SK-N-SH (cell line): Measurements from ENCODE around the gene MAN2B1. TPM values are rescaled to one million over a fixed set of nuclear protein-coding genes. Genes with fewer than 3 reads are reported as not detected.

Experiments used
- CTCF ChIA-PET: fragments of 300-600, 350-600 bp; formaldehyde crosslinking; extraction: SDS; loops from one replicate; lab custom pipeline; 2021; lab: Yijun Ruan, JAX
- POLR2A ChIA-PET: fragments of 350-600 bp; sonication (Branson Sonifier 250); formaldehyde crosslinking; extraction: SDS; loops from one replicate; lab custom pipeline; 2020; ENCODE audit warnings: antibody characterized with exemption, inconsistent platforms; lab: Yijun Ruan, JAX
- DNase-seq: peaks from one replicate; pipeline ENCODE4 v3.0.0; 2012
- H2AFZ ChIP-seq: fragments of 200-600 bp; sonication (generic); 2 replicates; pipeline ENCODE4 v1.8.1; 2016; ENCODE audit warnings: antibody characterized with exemption, mild to moderate bottlenecking, low read depth
- H3F3A ChIP-seq: fragments of 200-600 bp; sonication (generic); replicated peaks from 2 replicates; pipeline ENCODE3; 2016; ENCODE audit warnings: antibody characterized with exemption, mild to moderate bottlenecking; ENCODE audit not compliant: insufficient read depth
- H3K27ac ChIP-seq, 2 experiments: fragments of 200-500 bp in 1 of 2; fragments of 200-600 bp in 1 of 2; sonication (Bioruptor generic) in 1 of 2; sonication (generic), shearing (Covaris generic) in 1 of 2; 2 replicates each; pipeline versions ENCODE4 v1.5.1 to v1.6.1; 2014 to 2016; ENCODE audit warnings: low read depth in 2 of 2, inconsistent platforms in 1 of 2, low read length in 1 of 2, mild to moderate bottlenecking in 1 of 2, mixed read lengths in 1 of 2
- H3K27me3 ChIP-seq: fragments of 200-600 bp; sonication (generic), shearing (Covaris generic); 2 replicates; pipeline ENCODE4 v1.6.1; 2016; ENCODE audit warnings: mixed run types; ENCODE audit not compliant: insufficient read depth
- H3K36me3 ChIP-seq, 2 experiments: fragments of 200-500 bp in 1 of 2; fragments of 200-600 bp in 1 of 2; sonication (Bioruptor generic) in 1 of 2; sonication (generic) in 1 of 2; replicated peaks in 1 of 2; 2 replicates each; pipeline versions ENCODE3 to v1.5.1; 2014 to 2016; ENCODE audit warnings: low read length in 1 of 2, mild to moderate bottlenecking in 1 of 2; ENCODE audit not compliant: insufficient read depth in 2 of 2, control insufficient read depth in 1 of 2
- H3K4me1 ChIP-seq, 2 experiments: fragments of 200-500 bp in 1 of 2; fragments of 200-600 bp in 1 of 2; sonication (Bioruptor generic) in 1 of 2; sonication (generic), shearing (Covaris generic) in 1 of 2; 2 replicates each; pipeline versions ENCODE4 v1.5.1 to v1.6.1; 2014 to 2016; ENCODE audit warnings: low read depth in 1 of 2, low read length in 1 of 2, mixed run types in 1 of 2; ENCODE audit not compliant: insufficient read depth in 2 of 2, control insufficient read depth in 1 of 2
- H3K4me2 ChIP-seq: fragments of 200-600 bp; sonication (generic), shearing (Covaris generic); 2 replicates; pipeline ENCODE4 v1.6.1; 2017; ENCODE audit warnings: mixed run types
- H3K4me3 ChIP-seq, 2 experiments: fragments of 200-500 bp in 1 of 2; fragments of 200-600 bp in 1 of 2; sonication (Bioruptor generic) in 1 of 2; sonication (generic), shearing (Covaris generic) in 1 of 2; 2 replicates each; pipeline versions ENCODE4 v1.5.1 to v1.8.1; 2014 to 2016; ENCODE audit warnings: low read depth in 2 of 2, inconsistent platforms in 1 of 2, low read length in 1 of 2, mild to moderate bottlenecking in 1 of 2, mixed read lengths in 1 of 2, moderate library complexity in 1 of 2
- H3K79me2 ChIP-seq: fragments of 200-600 bp; sonication (generic); 2 replicates; pipeline ENCODE4 v1.8.1; 2017; ENCODE audit warnings: mild to moderate bottlenecking; ENCODE audit not compliant: insufficient read depth
- H3K9ac ChIP-seq: fragments of 200-600 bp; sonication (generic); 2 replicates; pipeline ENCODE4 v1.6.1; 2017; ENCODE audit warnings: mixed run types
- H3K9me2 ChIP-seq: fragments of 200-600 bp; sonication (generic); 2 replicates; pipeline ENCODE4 v1.6.1; 2017; ENCODE audit warnings: mixed run types
- H3K9me3 ChIP-seq: fragments of 200-600 bp; sonication (generic); 2 replicates; pipeline ENCODE4 v1.6.1; 2017; ENCODE audit warnings: mixed run types, mild to moderate bottlenecking, moderate library complexity
- H4K20me1 ChIP-seq: fragments of 200-600 bp; sonication (generic); 2 replicates; pipeline ENCODE4 v1.6.1; 2017; ENCODE audit warnings: mild to moderate bottlenecking, mixed run types; ENCODE audit not compliant: insufficient read depth
- CHD2 ChIP-seq: fragments of 150-350 bp; IDR thresholded peaks from 2 replicates; pipeline ENCODE4 v1.6.1; 2018; ENCODE audit warnings: low read length; ENCODE audit not compliant: partially characterized antibody
- EP300 ChIP-seq, 2 experiments: IDR thresholded peaks; 2 replicates each; pipeline versions ENCODE4 v1.4.0 to v1.6.1; 2012; ENCODE audit warnings: borderline replicate concordance in 1 of 2, low read depth in 1 of 2, low read length in 1 of 2
- GATA2 ChIP-seq: sonication (generic); formaldehyde crosslinking; IDR thresholded peaks from 2 replicates; pipeline ENCODE4 v1.5.0; 2020; ENCODE audit warnings: mild to moderate bottlenecking, missing genetic modification reagents
- JUND ChIP-seq: IDR thresholded peaks from 2 replicates; pipeline ENCODE4 v1.4.0; 2012
- MEF2A ChIP-seq: IDR thresholded peaks from 2 replicates; pipeline ENCODE4 v1.4.0; 2012; ENCODE audit warnings: low read depth, borderline replicate concordance
- NFIC ChIP-seq: IDR thresholded peaks from 2 replicates; pipeline ENCODE4 v1.4.0; 2012; ENCODE audit warnings: borderline replicate concordance
- RFX5 ChIP-seq: IDR thresholded peaks from 2 replicates; pipeline ENCODE4 v1.6.1; 2012; ENCODE audit warnings: mild to moderate bottlenecking, improper control_type of control experiment, low read length
- TAF1 ChIP-seq: IDR thresholded peaks from 2 replicates; pipeline ENCODE4 v1.6.1; 2012; ENCODE audit warnings: low read depth, mild to moderate bottlenecking, low read length, moderate library complexity, borderline replicate concordance
- USF1 ChIP-seq: IDR thresholded peaks from 2 replicates; pipeline ENCODE4 v1.4.0; 2012; ENCODE audit warnings: low read depth, borderline replicate concordance
- WGBS: methylation state at CpG from one replicate; pipeline ENCODE4 v1.1.6; 2017; ENCODE audit warnings: low lambda C conversion rate; 5-methylcytosine and 5-hydroxymethylcytosine counted together
- polyA plus RNA-seq, 3 experiments: library from polyadenylated mRNA; depleted of rRNA; stranded (reverse); fragments of >200 nt; gene quantifications; 2 replicates each; pipeline ENCODE4 v1.2.3, GENCODE V29; 2012

Gene MAN2B1
- polyA plus RNA-seq, 1 of the 3 experiments (the other 2 are of a cell fraction) = 47.0 TPM

DNA sequence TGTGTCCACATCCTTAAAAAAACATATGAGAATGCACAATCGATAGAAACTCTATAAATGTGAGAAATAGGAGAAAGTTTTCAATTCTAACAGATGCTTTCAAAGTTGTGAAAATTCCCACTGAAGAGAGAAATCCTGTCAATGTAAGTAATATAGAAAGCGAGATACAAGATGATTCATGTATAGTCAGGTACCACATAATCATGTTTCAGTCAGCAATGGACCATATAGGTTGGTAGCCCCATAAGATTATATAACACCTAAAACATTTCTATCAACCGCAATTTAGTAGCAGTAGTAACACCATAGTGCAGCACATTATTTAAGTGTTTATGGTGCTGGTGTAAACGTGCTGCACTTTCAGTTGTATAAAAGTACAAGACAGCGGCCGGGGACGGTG lies 37.3 kb downstream of the MAN2B1 start:
- Histone ChIP-seq H3F3A (peaks cover 17% of the 10 kb centered on the region), H3K4me1 (no peaks in the 10 kb centered on the region), H3K9me3 (peaks cover 15% of the 10 kb centered on the region; the same call in 1 of the 2 replicates), H4K20me1 (no peaks in the 10 kb centered on the region), H2AFZ (no peak overlapping the region), H3K4me2 (no peak overlapping the region), H3K27ac (no peak overlapping the region), H3K79me2 (peaks cover 6% of the 10 kb centered on the region; the same call in 1 of the 2 replicates), H3K27me3 (no peaks in the 10 kb centered on the region), H3K36me3 (peaks cover 32 to 85% of the 10 kb centered on the region in 2 experiments), H3K9ac (no peak overlapping the region), H3K4me3 (no peak overlapping the region), H3K9me2 (no peaks in the 10 kb centered on the region)
- TF ChIP-seq CHD2 (no peak), JUND (no peak), NFIC (no peak)
- CTCF ChIA-PET = no interaction called here
- DNase-seq = no peak
- 96% methylated on average over 7 of the region's 7 CpGs for WGBS
- POLR2A ChIA-PET = no interaction called here

- no peaks in the 10 kb centered on the region for H3K9me2 ChIP-seq
- H3K79me2 ChIP-seq = peaks cover 8% of the 10 kb centered on the region; the same call in 1 of the 2 replicates
- TF ChIP-seq CHD2 (no peak), USF1 (no peak)
- H3K4me3 ChIP-seq = no peak overlapping the region
- no peak overlapping the region for H2AFZ ChIP-seq
- no peaks in the 10 kb centered on the region for H3K4me1 ChIP-seq
- H3K27ac ChIP-seq = no peak overlapping the region
- H3K9me3 ChIP-seq = peaks cover 15% of the 10 kb centered on the region; the same call in 1 of the 2 replicates
- 95% methylated on average over 17 of the region's 17 CpGs for WGBS
- DNase-seq = no peak
- H3K36me3 ChIP-seq = peaks cover 33 to 92% of the 10 kb centered on the region in 2 experiments
- no peak overlapping the region for H3K4me2 ChIP-seq
- H3K9ac ChIP-seq = no peak overlapping the region
- H3F3A ChIP-seq = peaks cover 13% of the 10 kb centered on the region
- ChIA-PET POLR2A (no interaction called here), CTCF (interaction anchor here (2.5 kb wide), 1 partner anchor 11 kb away, joined by 8 read pairs; no protein-coding TSS in a partner anchor)
- H3K27me3 ChIP-seq = no peaks in the 10 kb centered on the region
- no peaks in the 10 kb centered on the region for H4K20me1 ChIP-seq
These were observed 38.2 kb downstream of the MAN2B1 start for GRCh38 chr19:12628040-12629022.

DNA sequence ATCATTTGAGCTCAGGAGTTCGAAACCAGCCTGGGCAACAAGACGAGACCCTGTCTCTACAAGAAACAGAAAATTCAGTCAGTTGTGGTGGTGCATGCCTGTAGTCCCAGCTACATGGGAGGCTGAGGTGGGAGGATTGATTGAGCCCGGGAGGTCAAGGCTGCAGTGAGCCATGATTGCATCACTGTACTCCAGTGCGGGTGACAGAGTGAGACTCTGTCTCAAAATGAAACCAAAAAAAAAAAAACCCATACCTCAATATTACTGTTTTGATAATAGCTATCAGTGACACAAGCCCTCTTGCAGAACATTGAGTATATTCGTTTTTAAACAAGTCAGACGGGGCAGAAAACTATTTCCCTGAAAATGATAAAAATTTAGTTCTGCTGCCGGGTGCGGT lies 39.6 kb downstream of the MAN2B1 start:
- WGBS = 87% methylated on average over 8 of the region's 8 CpGs
- Histone ChIP-seq H3K36me3 (peaks cover 33 to 90% of the 10 kb centered on the region in 2 experiments), H3K79me2 (peaks cover 19% of the 10 kb centered on the region), H3K9me3 (peaks cover 12% of the 10 kb centered on the region; the same call in 1 of the 2 replicates), H3K9me2 (no peaks in the 10 kb centered on the region), H3K4me2 (no peak overlapping the region), H3K27me3 (no peaks in the 10 kb centered on the region), H3K27ac (no peak overlapping the region), H3K4me1 (no peaks in the 10 kb centered on the region), H3F3A (peaks cover 1% of the 10 kb centered on the region), H4K20me1 (no peaks in the 10 kb centered on the region), H3K4me3 (no peak overlapping the region), H2AFZ (no peak overlapping the region), H3K9ac (no peak overlapping the region)
- CTCF ChIA-PET = interaction anchor here (1.5 to 2.5 kb wide), 2 partner anchors 13 kb away, joined by 3 to 8 read pairs; no protein-coding TSS in a partner anchor
- DNase-seq = no peak
- POLR2A ChIA-PET = no interaction called here
- TF ChIP-seq EP300 (IDR thresholded peaks at IDR 0.05; ENCODE audit: borderline replicate concordance in 1 of 2, low read depth in 1 of 2, low read length in 1 of 2) (no peak), GATA2 (CRISPR knock-in tag) (no peak), MEF2A (no peak), TAF1 (no peak), RFX5 (no peak)
